GM21526 (cell line): ENCODE results near the gene TMEM143.
"Not testable (repeated sequence)": the region's sequence is repeated elsewhere in the genome, so short reads cannot be mapped to it uniquely, and the experiment has no call there.

ENCODE experiments used
- ATAC-seq: cut with Tn5 transposase; IDR thresholded peaks from one replicate; pipeline ENCODE4 v1.9.1; 2021; ENCODE audit warnings: moderate library complexity; ENCODE audit not compliant: unreplicated experiment, low FRiP score

TMEM143 gene

DNA sequence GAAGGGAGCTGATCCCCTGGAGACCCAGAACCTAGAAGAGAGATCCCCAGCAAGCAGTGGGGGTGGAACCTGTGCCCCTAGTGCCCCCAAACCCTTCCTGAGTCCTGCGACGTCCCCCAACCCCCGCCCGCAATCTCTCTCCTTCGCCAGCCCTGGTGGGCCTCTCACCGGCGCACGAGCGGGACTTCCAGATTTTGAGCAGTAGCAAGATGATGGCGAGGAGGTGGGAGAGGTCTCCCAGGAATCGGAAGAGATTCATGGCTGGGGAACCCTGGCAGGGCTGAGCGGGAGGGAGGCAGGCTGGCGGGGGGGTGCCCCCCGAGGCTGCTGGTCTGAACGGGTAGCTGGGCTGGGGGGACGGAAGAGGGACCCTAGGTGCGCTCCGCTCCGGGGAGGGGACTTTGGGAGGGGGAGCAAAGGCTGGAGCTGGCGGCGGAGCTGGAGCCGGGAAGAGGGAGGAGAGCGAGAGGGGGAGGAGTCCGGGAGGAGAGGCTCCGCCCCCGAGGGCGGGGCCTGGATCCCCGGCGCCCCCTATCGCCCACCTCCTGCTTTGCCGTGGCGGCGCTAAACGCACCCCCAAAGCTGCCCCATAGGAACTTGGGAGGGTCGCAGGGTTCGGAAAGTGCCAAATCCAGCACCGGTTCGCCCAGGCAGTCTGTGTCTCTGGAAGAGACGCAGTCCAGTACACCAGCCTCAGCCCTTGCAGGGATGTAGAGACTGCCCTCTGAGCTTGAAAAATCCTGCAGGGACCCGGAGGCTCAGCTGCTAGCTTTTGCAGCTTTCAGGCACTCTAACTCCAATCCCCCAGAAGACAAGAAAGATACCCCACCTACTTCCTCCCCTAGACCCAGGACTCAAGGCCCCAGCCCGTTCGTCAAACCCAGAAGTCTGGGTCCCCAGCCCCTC is 27.6 kb upstream of the TMEM143 start, which contains the start of gene KDELR1:
KDELR1 (minus strand) TSS at position 452 of the 906 bp plus-strand sequence; CDS start at position 259, 193 bp downstream.
- peak; percentile 57 for ATAC-seq

DNA sequence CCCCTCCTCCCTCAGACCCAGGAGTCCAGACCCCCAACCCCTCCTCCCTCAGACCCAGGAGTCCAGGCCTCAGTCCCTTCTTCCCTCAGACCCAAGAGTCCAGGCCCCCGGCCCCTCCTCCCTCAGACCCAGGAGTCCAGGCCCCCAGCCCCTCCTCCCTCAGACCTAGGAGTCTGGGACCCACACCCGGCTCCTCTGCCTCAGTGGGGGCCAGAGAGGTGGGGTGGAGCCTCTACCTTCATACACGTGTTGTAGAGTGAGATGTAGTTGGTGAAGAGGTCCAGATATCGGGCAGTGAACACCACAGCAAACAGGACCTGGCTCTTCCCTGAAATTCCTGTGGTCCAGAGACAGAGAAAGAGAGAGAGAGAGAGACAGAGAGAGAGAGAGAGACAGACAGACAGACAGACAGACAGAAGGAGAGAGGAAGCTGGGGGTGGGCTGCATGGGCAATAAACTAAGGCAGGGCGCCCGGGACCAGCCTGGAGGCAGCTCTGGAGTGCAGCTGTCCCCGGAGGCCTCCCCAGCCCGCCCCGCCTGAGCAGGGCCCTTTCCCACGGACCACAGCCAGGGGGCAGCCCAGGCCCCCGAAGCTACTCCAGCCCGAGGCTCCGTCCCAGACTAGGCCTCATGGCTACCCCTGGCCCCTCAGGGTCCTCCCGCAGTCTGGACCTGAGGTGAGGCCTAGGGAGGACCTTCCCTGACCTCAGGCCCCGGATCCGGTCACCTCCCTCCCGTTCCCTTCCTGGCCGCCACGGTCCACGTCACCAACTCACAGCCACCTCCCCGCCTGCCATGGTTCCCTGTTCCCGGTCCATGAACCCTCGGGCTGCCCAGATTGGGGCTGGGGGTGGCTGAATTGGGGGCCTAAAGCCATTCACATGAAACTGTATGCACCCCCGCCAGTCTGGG is 26.7 kb upstream of the TMEM143 start:
- no peak for ATAC-seq

DNA sequence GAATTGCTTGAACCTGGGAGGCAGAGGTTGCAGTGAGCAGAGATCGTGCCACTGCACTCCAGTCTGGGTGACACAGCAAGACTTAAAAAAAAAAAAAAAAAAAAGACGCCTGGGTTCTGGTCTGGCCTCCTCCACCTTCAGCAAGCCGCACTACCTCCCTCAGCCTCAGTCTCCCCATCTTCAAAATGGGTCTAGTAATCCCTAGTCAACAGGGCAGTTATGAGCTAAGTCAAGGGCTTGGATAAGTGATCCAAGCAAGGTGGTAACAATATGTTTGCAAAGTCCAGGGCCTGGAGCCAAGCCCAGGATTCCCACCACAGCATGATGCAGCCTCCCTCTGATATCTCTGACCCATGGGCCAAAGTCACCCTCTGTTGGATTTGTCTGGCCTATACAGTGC is 23.2 kb upstream of the TMEM143 start:
- ATAC-seq: no peak

DNA sequence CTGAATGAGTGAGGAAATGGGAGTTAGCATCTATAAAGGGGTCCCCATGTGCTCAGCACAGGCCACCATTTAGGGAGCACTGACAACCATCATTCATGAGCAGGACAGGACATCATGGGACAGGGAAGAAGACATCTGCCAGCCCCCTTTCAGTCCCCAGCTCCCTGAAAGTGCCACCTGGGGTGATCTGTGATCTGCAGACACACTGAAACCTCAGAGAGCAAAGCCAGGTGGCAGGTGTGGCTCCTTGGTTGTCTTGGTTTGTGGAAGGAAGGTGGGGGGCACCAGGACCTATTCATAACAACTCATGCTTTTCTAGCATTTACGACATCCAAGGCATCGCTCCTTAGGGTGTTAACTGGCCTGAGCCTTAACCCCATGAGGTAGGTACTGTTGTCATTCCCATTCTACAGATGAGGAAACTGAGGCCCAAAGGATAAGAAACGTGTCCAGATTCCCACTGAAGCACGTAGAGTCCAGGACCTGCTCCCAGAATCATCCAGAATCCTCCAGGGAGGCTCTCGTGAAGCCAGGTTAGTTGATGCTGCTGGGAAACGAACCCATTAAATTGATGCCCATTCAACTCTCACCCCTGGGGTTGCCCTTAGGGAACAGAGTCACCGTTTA is 21.8 kb upstream of the TMEM143 start:
- no peak for ATAC-seq

DNA sequence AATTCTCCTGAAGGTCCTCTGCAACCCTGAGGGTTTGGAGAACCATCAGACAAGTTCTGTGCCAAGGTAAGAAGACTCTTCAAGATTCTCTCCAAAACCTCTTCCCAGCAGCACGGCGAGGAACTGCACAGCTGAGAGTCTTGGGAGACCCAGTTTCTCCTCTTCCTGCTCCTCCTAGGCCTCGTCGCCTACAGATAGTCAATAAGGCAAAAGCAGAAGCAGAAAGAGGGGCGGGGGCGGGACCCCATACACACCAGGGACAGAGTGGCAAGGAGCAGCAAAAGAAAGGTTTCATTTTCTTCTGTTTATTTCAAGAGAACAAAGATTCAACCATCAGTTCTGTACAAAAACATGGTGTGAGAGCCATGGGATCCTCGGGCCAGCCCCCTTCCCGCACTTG is 18.5 kb upstream of the TMEM143 start:
- no peak for ATAC-seq

DNA sequence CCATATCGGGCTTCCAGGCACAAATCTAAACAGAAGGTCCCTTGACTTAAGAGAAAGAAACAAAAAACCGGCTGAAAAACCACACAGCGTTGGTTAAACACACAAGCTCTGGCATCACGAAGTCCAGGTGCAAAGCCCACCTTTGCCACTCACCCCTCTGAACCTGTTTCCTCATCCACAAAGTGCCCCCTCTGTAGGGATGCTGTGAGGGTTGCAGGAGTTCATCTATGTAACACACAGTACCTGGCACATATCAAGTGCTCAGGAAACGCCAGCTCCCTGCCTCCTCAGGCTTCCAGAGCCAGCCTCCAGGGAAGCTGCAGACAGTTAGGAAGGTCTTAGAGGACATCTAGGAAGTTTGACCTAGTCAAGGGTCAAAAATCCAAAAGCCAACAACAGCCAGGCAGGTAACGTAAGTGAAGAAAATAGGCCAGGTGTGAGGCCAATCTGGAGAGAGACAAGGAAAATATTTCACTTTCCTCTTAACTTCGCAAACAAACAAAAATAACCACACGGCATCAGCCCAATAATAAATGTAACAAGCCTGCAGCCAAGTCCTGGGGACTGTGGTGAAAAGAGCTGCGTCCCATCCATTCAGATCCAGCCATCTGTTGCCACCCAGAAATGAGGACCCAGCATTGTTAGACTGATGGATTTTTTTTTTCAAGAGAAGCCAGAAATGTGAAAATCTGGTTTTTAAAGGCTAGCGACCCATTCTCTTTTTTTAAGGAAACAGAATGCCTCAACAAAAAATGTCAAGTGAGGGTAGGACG is 17.6 kb upstream of the TMEM143 start:
- no peak for ATAC-seq

DNA sequence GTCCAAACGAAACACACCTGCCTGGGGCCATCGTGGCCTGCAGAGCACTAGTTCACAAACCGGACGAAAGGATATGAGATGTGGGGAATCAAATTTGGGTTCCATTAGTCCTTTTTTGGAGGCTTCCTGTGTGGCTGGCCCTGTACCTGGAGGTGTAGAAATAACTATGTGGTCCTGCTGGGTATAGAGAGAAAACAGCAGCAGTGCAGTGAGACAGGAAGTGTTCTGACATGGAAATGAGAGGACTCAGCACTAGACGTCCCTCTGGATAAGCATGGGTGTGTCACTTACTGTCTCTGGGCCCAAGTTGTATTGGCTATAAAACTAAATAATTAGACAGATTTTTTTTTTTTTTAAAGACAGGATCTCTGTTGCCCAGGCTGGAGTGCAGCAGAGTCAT is 15.3 kb upstream of the TMEM143 start:
- no peak for ATAC-seq

DNA sequence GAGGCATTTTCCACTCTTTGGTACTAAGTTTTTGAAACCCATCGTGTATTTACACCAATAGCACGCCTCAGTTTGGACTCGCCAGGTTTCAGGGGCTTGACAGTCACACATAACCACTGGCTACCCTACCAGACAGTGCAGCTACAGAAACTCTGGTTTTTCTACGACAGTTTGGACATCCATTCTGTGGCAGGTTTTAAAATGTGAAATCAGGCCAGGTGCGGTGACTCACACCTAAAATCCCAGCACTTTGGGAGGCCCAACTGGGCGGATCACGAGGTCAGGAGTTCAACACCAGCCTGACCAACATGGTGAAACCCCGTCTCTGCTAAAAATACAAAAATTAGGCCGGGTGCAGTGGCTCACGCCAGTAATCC is 14.4 kb upstream of the TMEM143 start:
- ATAC-seq: no peak

DNA sequence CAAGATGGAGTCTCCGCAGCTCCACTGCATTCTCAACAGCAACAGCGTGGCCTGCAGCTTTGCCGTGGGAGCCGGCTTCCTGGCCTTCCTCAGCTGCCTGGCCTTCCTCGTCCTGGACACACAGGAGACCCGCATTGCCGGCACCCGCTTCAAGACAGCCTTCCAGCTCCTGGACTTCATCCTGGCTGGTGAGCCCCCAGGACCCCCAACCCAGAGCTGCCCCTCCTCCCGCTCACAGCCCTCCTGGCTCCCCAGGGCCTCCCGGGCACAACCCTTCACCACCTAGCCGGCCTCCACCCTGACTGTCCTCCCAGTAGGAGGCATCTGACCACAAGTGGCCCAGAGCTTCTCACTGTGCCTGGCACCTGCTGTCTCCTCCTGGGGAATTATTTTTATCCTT is 9.8 kb upstream of the TMEM143 start:
- ATAC-seq: no peak

DNA sequence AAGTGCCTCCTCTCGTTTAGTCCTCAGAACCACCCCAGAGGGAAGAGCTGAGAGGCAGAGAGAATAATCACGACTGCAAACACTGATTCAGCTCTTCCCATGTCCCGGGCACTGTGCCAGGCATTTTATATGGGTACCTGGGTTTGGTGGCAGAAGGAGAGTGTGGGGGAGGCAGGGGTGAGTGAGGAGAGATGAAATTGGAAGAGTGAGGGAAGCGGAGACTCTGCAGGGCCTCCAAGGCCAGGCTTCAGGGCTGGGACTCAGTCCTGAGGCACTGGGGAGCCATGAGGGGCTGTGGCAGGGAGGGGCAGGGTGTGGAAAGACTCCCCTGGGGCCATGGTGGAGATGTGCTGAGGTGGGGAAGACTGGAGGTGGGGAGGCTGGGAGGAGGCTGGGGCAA is 9.2 kb upstream of the TMEM143 start:
- ATAC-seq: no peak

DNA sequence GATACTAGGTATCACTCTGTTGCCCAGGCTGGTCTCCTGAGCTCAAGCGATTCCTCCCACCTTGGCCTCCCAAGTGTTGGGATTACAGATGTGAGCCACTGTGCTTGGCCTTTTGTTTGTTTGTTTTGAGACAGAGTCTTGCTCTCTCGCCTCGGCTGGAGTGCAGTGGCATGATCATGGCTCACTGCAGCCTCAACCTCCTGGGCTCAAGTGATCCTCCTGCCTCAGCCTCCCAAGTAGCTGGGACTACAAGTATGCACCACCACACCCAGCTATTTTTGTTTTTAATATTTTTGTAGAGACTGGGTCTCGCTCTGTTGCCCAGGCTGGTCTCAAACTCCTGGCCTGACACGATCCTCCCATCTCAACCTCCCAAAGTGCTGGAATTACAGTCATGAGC is 8.0 kb upstream of the TMEM143 start:
- ATAC-seq: not testable (repeated sequence)

DNA sequence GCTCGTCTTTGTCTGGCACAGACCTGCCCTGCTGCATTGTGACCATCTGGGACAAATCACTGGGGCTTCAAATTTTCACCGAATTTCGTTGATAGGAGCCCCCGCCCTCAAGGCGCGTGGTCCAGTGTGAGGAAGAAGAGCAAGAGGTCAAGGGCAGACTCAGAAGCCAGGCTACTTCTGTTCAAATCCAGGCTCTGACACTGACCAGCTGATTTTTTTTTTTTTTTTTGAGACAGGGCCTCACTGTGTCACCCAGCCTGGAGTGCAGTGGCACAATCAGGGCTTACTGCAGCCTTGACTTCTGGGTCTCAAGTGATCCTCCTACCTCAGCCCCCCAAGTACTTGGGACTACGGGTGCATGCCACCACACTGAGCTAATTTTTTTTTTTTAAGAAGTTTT is 7.6 kb upstream of the TMEM143 start:
- ATAC-seq: no peak

DNA sequence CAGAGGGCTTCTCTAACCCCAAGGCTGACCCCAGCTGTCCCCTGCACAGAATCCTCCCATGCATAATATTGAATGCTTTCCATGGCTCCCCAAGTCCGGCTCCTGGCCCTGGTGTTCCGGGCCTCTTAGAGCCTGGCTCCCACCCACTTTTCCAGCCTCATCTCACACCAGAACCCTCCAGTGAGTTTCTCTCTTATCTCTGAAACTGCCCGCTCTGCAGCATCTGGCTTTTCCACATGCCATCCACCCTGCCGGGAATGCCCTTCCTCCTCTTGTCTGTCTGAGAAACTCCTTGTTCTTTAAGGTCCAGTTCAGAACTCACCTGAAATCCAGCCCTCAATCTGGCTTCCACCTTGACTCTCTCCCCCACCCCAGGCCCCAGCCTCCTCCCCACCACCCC is 7.2 kb upstream of the TMEM143 start:
- ATAC-seq: no peak

DNA sequence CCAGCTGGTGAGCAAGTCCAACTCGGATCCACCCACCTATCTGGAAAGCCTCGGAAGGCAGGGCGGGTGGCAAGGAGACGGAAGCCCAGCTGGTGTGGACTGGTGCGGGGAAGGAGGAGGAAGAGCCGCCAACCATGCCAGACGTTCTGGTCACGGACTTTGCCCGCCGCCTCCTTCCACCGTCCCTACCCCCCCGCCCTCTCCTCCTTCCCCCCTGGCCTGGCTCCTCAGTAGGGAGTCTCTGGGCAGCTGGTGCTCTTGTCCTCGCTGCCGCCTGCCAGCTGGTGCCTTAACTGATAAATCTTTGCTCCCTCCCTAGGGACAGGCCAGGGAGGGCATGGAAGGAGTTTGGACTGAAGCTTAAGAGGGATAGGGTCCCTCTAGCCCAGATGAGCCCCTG is 5.2 kb upstream of the TMEM143 start:
- ATAC-seq: no peak

DNA sequence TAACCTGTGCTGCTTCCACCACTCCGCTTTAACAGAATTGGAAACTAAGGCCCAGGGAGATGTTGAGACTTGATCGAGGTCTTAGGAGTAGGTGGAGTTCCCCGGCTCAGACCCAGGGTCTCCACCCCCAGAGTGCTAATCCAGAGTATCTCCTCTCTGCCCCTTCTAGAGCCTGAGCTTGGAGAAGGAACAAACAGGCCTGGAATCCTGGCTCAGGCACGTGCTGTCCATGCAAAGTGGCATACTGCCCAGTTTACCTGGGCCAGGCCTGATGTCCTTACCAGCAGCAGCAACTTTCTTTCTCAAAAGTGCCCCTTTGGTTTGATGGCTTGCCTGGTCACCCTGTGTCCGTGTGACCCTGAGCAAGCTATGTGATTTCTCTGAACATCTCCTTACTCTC is 4.1 kb upstream of the TMEM143 start:
- no peak for ATAC-seq

DNA sequence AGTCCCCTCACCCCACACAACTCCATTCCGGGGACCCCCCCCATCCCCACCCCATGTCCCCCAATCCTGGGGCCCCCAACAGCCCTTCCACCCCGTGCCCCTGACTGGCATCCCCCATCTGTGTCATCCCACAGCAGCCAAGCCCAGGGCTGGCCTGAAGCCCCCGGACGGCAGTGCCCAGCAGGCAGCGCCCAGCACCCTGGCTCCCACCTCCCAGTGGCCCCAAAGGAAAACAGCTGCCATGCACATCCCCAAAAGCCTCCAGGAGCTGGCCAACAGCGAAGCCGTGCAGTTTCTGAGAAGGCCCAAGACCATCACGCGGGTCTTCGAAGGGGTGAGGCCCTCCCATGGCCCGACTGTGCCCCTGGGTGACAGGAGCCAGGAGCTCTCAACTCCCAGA is 1.9 kb upstream of the TMEM143 start:
- no peak for ATAC-seq

DNA sequence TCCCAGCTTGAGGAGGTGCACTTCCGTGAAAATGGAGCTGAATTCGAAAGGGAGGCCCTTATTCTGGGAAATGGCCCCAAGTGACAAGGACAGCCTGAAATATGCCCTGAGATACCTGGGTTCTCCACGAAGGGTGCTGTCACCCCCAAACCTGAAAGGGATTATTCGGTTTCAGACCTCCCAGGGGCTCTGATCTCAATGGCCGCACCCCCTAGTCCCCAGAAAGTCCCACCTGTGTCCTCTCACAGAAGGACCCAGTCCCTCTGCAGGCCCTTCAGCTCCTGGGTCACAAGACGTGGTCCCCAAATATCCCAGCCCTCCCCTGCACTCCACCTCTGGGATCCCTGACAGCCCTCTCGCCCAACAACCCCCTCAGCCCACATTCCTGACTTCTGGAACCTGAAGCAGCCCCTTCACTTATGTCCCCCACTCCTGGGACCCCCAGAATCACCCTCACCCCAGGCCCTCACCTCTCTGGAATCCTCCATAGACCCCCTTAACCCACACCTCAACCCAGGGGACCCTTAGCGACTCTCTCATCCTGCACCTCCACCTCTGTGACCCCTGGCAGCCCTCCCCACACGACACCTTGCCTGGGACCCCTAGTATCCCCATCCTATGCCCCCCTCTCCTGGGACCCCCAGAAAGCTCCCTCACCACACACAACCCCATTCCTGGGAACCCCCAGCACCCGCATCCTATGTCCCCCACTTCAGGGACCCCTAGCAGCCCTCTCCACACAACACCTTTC is 1.0 kb upstream of the TMEM143 start:
- ATAC-seq: no peak

DNA sequence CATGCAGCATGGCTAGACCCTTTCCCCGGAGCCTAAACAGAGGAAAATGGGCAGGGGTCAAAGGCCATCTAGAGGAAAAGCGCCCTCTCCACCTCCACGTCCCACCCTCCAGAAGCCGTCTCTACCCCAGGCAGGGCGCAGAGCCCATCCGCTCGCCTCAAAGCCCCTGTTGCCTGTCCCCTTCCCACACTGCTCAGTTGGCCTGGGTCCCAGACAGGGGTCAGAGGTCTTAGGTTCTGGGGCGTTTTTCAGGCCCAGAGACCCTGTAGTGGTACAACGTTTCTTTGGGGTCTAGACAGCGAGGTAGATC is 285 bp downstream of the TMEM143 start:
- peak; percentile 3 for ATAC-seq

DNA sequence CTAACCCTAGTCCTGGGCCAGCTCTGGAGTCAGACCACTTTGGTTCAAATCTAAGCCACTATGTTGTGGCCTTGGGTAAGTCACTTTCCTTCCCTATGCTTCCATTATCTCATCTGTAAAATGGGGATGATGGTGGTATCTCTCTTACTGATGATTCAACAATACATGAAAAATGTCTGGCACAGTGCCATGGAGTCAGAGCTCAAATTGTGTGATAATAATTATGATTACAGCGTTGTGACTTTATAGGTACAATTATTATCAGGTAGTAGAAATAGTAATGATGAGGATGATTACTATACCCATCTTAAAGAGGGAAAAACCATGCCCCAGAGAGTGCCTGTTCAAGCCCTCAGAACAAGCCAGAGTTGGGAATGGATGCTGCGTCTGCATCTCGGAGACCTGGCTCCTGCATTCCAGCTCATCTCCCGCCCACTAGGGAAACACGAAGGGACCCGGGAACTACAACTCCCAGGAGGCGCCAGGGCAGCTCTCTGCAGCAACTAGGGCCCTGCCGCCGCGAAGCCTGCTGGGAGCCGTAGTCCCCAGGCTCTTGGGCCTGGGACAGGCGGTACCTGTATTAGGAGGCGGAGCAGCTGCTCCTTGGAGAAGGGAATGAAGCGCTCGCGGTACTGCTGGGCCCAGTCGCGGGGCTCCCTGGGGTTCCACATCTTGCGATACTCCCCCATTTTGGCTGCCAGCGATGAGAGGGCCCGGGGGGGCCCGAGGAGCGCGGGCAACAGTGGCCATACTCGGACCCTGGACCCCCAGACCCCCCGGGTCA is 832 bp downstream of the TMEM143 start:
- peak; percentile 52 for ATAC-seq
